Left lobe of liver (tissue), 2 donors: ENCODE measurements around the gene LRBA. TPM values are rescaled to one million over a fixed set of nuclear protein-coding genes. Genes with fewer than 3 reads are reported as not detected.
"Not testable (repeated sequence)": the region's sequence is repeated elsewhere in the genome, so short reads cannot be mapped to it uniquely, and the experiment has no call there.

Experiments
- ATAC-seq: fragments of 200-7000 bp; cut with Tn5 transposase; one replicate; pipeline ENCODE4 v1.9.1; 2020; ENCODE audit warnings: mild to moderate bottlenecking, moderate library complexity
- DNase-seq: peaks from one replicate; pipeline ENCODE4 v3.0.0-alpha.2; 2020; ENCODE audit warnings: low spot score
- total RNA-seq: library from RNA; stranded (reverse); gene quantifications from one replicate; pipeline ENCODE4 v1.2.1, GENCODE V29; 2021
- donor health status: DM: no; HTN: no; CAD: no; lungs with moderate emphysema.
- donor health status: DM: no; HTN: yes; CAD: no.

The LRBA gene
- total RNA-seq, 1 donor from 2014 or later: 26.7 TPM

- DNase-seq (no peak), ATAC-seq (peak; percentile 93)
These were observed 245.8 kb downstream of the LRBA start for GRCh38 chr4:150769248-150769647.

- no peak for DNase-seq
- no peak for ATAC-seq
These were observed 246.6 kb downstream of the LRBA start for GRCh38 chr4:150768497-150768896.

- DNase-seq (no peak), ATAC-seq (no peak)
These were observed 249.9 kb downstream of the LRBA start for GRCh38 chr4:150765216-150765615.

- DNase-seq (no peak), ATAC-seq (no peak)
These were observed 263.4 kb downstream of the LRBA start for GRCh38 chr4:150751648-150752047.

- ATAC-seq (no peak), DNase-seq (no peak)
These were observed 264.3 kb downstream of the LRBA start for GRCh38 chr4:150750824-150751223.

- ATAC-seq: no peak
- no peak for DNase-seq
These were observed 268.9 kb downstream of the LRBA start for GRCh38 chr4:150746156-150746555.

GRCh38 chr4:150744570-150744969 lies 270.5 kb downstream of the LRBA start:
- DNase-seq (no peak), ATAC-seq (no peak)

GRCh38 chr4:150743564-150744342 lies 271.3 kb downstream of the LRBA start:
- no peak for ATAC-seq
- DNase-seq: no peak

- not testable (repeated sequence) for DNase-seq, ATAC-seq
These were observed 272.2 kb downstream of the LRBA start for GRCh38 chr4:150742930-150743329.

GRCh38 chr4:150739591-150739990 lies 275.5 kb downstream of the LRBA start:
- DNase-seq (no peak), ATAC-seq (no peak)

GRCh38 chr4:150725957-150726523 lies 289.0 kb downstream of the LRBA start:
- ATAC-seq (no peak), DNase-seq (no peak)

GRCh38 chr4:150723727-150724411 lies 291.2 kb downstream of the LRBA start:
- DNase-seq (no peak), ATAC-seq (peak; percentile 30)

- peak; percentile 96 for ATAC-seq
These were observed 292.1 kb downstream of the LRBA start for GRCh38 chr4:150722908-150723362.

GRCh38 chr4:150720973-150721518 lies 294.0 kb downstream of the LRBA start:
- no peak for ATAC-seq
- no peak for DNase-seq

More at GRCh38 chr4:150722908-150723362, 292.1 kb downstream of the LRBA start:
- DNase-seq: peak; percentile 93

GRCh38 chr4:150717952-150718351 lies 297.1 kb downstream of the LRBA start:
- ATAC-seq (no peak), DNase-seq (no peak)

- DNase-seq: no peak
- ATAC-seq: peak; percentile 60
These were observed 300.3 kb downstream of the LRBA start for GRCh38 chr4:150714462-150715438.

GRCh38 chr4:150713251-150713650 lies 301.8 kb downstream of the LRBA start:
- DNase-seq: no peak
- ATAC-seq: no peak

GRCh38 chr4:150710770-150711375 lies 304.2 kb downstream of the LRBA start:
- ATAC-seq (no peak), DNase-seq (no peak)

GRCh38 chr4:150708004-150708403 lies 307.1 kb downstream of the LRBA start:
- DNase-seq: no peak
- ATAC-seq: no peak

- peak; percentile 65 for ATAC-seq
These were observed 315.5 kb downstream of the LRBA start for GRCh38 chr4:150699599-150699998.

More at GRCh38 chr4:150699599-150699998, 315.5 kb downstream of the LRBA start:
- DNase-seq: no peak
